MM.1S (cell line): ENCODE results near the gene DQX1.

ENCODE experiments used
- DNase-seq: peaks from one replicate; pipeline ENCODE4 v3.0.0-alpha.2; 2015
- H2AFZ ChIP-seq: fragments of 300-600 bp; sonication (generic); 2 replicates; pipeline ENCODE4 v1.6.0; 2016; ENCODE audit warnings: antibody characterized with exemption, low read length
- H3F3A ChIP-seq: fragments of 300-600 bp; sonication (generic); 2 replicates; pipeline ENCODE4 v1.6.1; 2016; ENCODE audit warnings: mild to moderate bottlenecking, antibody characterized with exemption, low read length, moderate library complexity, mixed read lengths; ENCODE audit not compliant: insufficient read depth
- H3K27ac ChIP-seq: fragments of 300-600 bp; sonication (generic); 2 replicates; pipeline ENCODE4 v1.5.1; 2016; ENCODE audit warnings: mild to moderate bottlenecking, low read length
- H3K27me3 ChIP-seq: fragments of 300-600 bp; sonication (generic); replicated peaks from 2 replicates; pipeline ENCODE4 v1.6.0; 2016; ENCODE audit warnings: low read length; ENCODE audit not compliant: insufficient read depth
- H3K36me3 ChIP-seq: fragments of 300-600 bp; sonication (generic); replicated peaks from 2 replicates; pipeline ENCODE4 v1.6.1; 2016; ENCODE audit warnings: mild to moderate bottlenecking, low read length, mixed read lengths; ENCODE audit not compliant: insufficient read depth
- H3K4me1 ChIP-seq: fragments of 300-600 bp; sonication (generic); 2 replicates; pipeline ENCODE4 v1.6.1; 2016; ENCODE audit warnings: low read length, mixed read lengths
- H3K4me2 ChIP-seq: fragments of 300-600 bp; sonication (generic); 2 replicates; pipeline ENCODE4 v1.6.0; 2016; ENCODE audit warnings: low read depth, low read length
- H3K4me3 ChIP-seq: fragments of 300-600 bp; sonication (generic); 2 replicates; pipeline ENCODE4 v1.5.1; 2016; ENCODE audit warnings: low read length, mixed read lengths
- H3K79me2 ChIP-seq: fragments of 300-600 bp; sonication (generic); 2 replicates; pipeline ENCODE4 v1.6.1; 2016; ENCODE audit warnings: mixed run types, low read length, mixed read lengths
- H3K9ac ChIP-seq: fragments of 300-600 bp; sonication (generic); 2 replicates; pipeline ENCODE4 v1.6.1; 2016; ENCODE audit warnings: low read length, mixed read lengths
- H3K9me2 ChIP-seq: fragments of 300-600 bp; sonication (generic); replicated peaks from 2 replicates; pipeline ENCODE4 v1.6.1; 2016; ENCODE audit warnings: mild to moderate bottlenecking, low read length, mixed read lengths; ENCODE audit not compliant: insufficient read depth
- H3K9me3 ChIP-seq: fragments of 300-600 bp; sonication (generic); replicated peaks from 2 replicates; pipeline ENCODE4 v1.6.1; 2016; ENCODE audit warnings: mild to moderate bottlenecking, low read length, mixed read lengths; ENCODE audit not compliant: insufficient read depth
- H4K20me1 ChIP-seq: fragments of 300-600 bp; sonication (generic); 2 replicates; pipeline ENCODE4 v1.6.1; 2016; ENCODE audit warnings: mild to moderate bottlenecking, low read length, moderate library complexity, mixed read lengths; ENCODE audit not compliant: insufficient read depth
- CTCF ChIP-seq: fragments of 300-600 bp; sonication (generic); IDR thresholded peaks from 2 replicates; pipeline ENCODE4 v1.5.1; 2016; ENCODE audit warnings: antibody characterized with exemption, low read length, mixed read lengths
- EZH2 ChIP-seq: fragments of 300-600 bp; sonication (generic); optimal IDR thresholded peaks from 2 replicates; pipeline ENCODE3; 2017; ENCODE audit warnings: low read depth, mild to moderate bottlenecking, antibody characterized with exemption, low read length, mixed read lengths
- EZH2phosphoT487 ChIP-seq: fragments of 300-600 bp; sonication (generic); IDR thresholded peaks from 2 replicates; pipeline ENCODE4 v1.6.1; 2018; ENCODE audit warnings: antibody characterized with exemption, low read length

The DQX1 gene

GRCh38 chr2:74535440-74535965 lies 9.5 kb upstream of the DQX1 start:
- Histone ChIP-seq H3K9ac (no peak overlapping the region), H3F3A (peaks cover 1% of the 10 kb centered on the region; the same call in 1 of the 2 replicates), H3K4me3 (no peak overlapping the region), H3K4me2 (no peak overlapping the region), H3K27ac (no peak overlapping the region), H3K9me3 (no peaks in the 10 kb centered on the region), H2AFZ (no peak overlapping the region), H4K20me1 (no peaks in the 10 kb centered on the region), H3K9me2 (no peaks in the 10 kb centered on the region), H3K27me3 (peaks cover 12% of the 10 kb centered on the region; the same call in 1 of the 2 replicates), H3K79me2 (peaks cover 10% of the 10 kb centered on the region; the same call in 1 of the 2 replicates), H3K36me3 (no peaks in the 10 kb centered on the region), H3K4me1 (peaks cover 5% of the 10 kb centered on the region; the same call in 1 of the 2 replicates)
- no peak for DNase-seq
- TF ChIP-seq EZH2 (no peak), EZH2phosphoT487 (no peak), CTCF (no peak)

- Histone ChIP-seq H3K36me3 (no peaks in the 10 kb centered on the region), H3K27ac (no peak overlapping the region), H4K20me1 (no peaks in the 10 kb centered on the region), H3K4me2 (no peak overlapping the region), H3K4me3 (no peak overlapping the region), H3K9me2 (no peaks in the 10 kb centered on the region), H3K4me1 (peaks cover 5% of the 10 kb centered on the region; the same call in 1 of the 2 replicates), H3K79me2 (peaks cover 18% of the 10 kb centered on the region), H3F3A (peaks cover 2% of the 10 kb centered on the region; the same call in 1 of the 2 replicates), H3K27me3 (peaks cover 12% of the 10 kb centered on the region; the same call in 1 of the 2 replicates), H3K9ac (no peak overlapping the region), H2AFZ (no peak overlapping the region), H3K9me3 (no peaks in the 10 kb centered on the region)
- DNase-seq = no peak
- TF ChIP-seq CTCF (no peak), EZH2 (no peak), EZH2phosphoT487 (no peak)
Measured at GRCh38 chr2:74534411-74534810, 8.4 kb upstream of the DQX1 start.

DNA sequence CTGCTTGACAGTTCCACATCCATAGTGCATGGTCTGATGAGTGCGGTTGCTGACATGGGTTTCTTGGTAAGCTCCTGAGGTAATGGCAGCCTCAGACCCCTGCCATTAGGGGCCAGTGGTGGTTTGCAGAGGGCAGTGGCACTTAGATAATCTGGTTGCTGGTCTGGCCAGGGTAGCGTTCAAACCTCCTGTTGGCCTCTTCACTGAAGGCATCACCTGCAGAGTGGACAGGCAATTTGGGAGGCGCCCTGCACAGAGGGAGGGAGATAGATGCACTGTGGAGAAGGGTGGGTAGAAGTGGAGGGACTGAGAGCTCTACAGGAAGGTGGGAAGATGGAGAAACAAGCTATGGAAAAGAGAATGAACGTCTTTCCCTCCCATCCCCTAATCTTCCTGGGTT lies 7.4 kb upstream of the DQX1 start:
- Histone ChIP-seq H3K36me3 (no peaks in the 10 kb centered on the region), H2AFZ (no peak overlapping the region), H3K9me2 (no peaks in the 10 kb centered on the region), H3K9ac (no peak overlapping the region), H3K4me1 (peaks cover 6% of the 10 kb centered on the region), H4K20me1 (no peaks in the 10 kb centered on the region), H3K4me3 (no peak overlapping the region), H3K27ac (no peak overlapping the region), H3K79me2 (peaks cover 28% of the 10 kb centered on the region), H3K9me3 (no peaks in the 10 kb centered on the region), H3F3A (peaks cover 2% of the 10 kb centered on the region; the same call in 1 of the 2 replicates), H3K4me2 (no peak overlapping the region), H3K27me3 (peaks cover 12% of the 10 kb centered on the region; the same call in 1 of the 2 replicates)
- TF ChIP-seq CTCF (no peak), EZH2phosphoT487 (no peak), EZH2 (no peak)
- DNase-seq = no peak
